HEK293 (cell line): ENCODE measurements around the gene CDYL2.

ENCODE experiments used
- GFI1B ChIP-seq: fragments of 450-650 bp; formaldehyde crosslinking; IDR thresholded peaks from 2 replicates; pipeline ENCODE4 v1.5.1; 2016; ENCODE audit warnings: missing biosample characterization, missing genetic modification characterization
- GLI4 ChIP-seq: fragments of 450-650 bp; formaldehyde crosslinking; IDR thresholded peaks from 2 replicates; pipeline ENCODE4 v1.5.1; 2016; ENCODE audit warnings: missing biosample characterization, missing genetic modification characterization
- GLIS2 ChIP-seq: fragments of 450-650 bp; formaldehyde crosslinking; IDR thresholded peaks from 2 replicates; pipeline ENCODE4 v1.5.1; 2016; ENCODE audit warnings: missing biosample characterization, missing genetic modification characterization
- HIC1 ChIP-seq: fragments of 450-650 bp; formaldehyde crosslinking; IDR thresholded peaks from 2 replicates; pipeline ENCODE4 v1.5.1; 2016; ENCODE audit warnings: missing biosample characterization, missing genetic modification characterization
- KLF8 ChIP-seq: fragments of 450-650 bp; formaldehyde crosslinking; IDR thresholded peaks from 2 replicates; pipeline ENCODE4 v1.5.1; 2016; ENCODE audit warnings: missing biosample characterization, missing genetic modification characterization
- SP2 ChIP-seq: fragments of 450-650 bp; formaldehyde crosslinking; IDR thresholded peaks from 2 replicates; pipeline ENCODE4 v1.5.1; 2016; ENCODE audit warnings: missing biosample characterization, missing genetic modification characterization
- TSHZ1 ChIP-seq: fragments of 450-650 bp; formaldehyde crosslinking; IDR thresholded peaks from 2 replicates; pipeline ENCODE4 v1.5.1; 2016; ENCODE audit warnings: missing biosample characterization, missing genetic modification characterization, borderline replicate concordance
- ZFP37 ChIP-seq: fragments of 450-650 bp; formaldehyde crosslinking; IDR thresholded peaks from 2 replicates; pipeline ENCODE4 v1.5.1; 2016; ENCODE audit warnings: missing biosample characterization, missing genetic modification characterization
- ZFP41 ChIP-seq: fragments of 450-650 bp; formaldehyde crosslinking; IDR thresholded peaks from 2 replicates; pipeline ENCODE4 v1.5.1; 2016; ENCODE audit warnings: missing biosample characterization, missing genetic modification characterization, borderline replicate concordance
- ZNF133 ChIP-seq: fragments of 450-650 bp; formaldehyde crosslinking; IDR thresholded peaks from 2 replicates; pipeline ENCODE4 v1.5.1; 2016; ENCODE audit warnings: missing biosample characterization, missing genetic modification characterization
- ZNF146 ChIP-seq: fragments of 450-650 bp; formaldehyde crosslinking; IDR thresholded peaks from 2 replicates; pipeline ENCODE4 v1.5.1; 2016; ENCODE audit warnings: missing biosample characterization, missing genetic modification characterization
- ZNF157 ChIP-seq: fragments of 450-650 bp; formaldehyde crosslinking; IDR thresholded peaks from 2 replicates; pipeline ENCODE4 v1.5.1; 2016; ENCODE audit warnings: missing biosample characterization, missing genetic modification characterization
- ZNF24 ChIP-seq: fragments of 450-650 bp; formaldehyde crosslinking; IDR thresholded peaks from 2 replicates; pipeline ENCODE4 v1.5.1; 2016; ENCODE audit warnings: missing biosample characterization, missing genetic modification characterization
- ZNF248 ChIP-seq: fragments of 450-650 bp; formaldehyde crosslinking; IDR thresholded peaks from 2 replicates; pipeline ENCODE4 v1.5.1; 2017; ENCODE audit warnings: missing biosample characterization, missing genetic modification characterization
- ZNF266 ChIP-seq: fragments of 450-650 bp; formaldehyde crosslinking; IDR thresholded peaks from 2 replicates; pipeline ENCODE4 v1.5.1; 2016; ENCODE audit warnings: missing biosample characterization, missing genetic modification characterization, low read depth
- ZNF324 ChIP-seq: fragments of 450-650 bp; formaldehyde crosslinking; IDR thresholded peaks from 2 replicates; pipeline ENCODE4 v1.5.1; 2016; ENCODE audit warnings: missing biosample characterization, missing genetic modification characterization
- ZNF394 ChIP-seq: fragments of 450-650 bp; formaldehyde crosslinking; IDR thresholded peaks from 2 replicates; pipeline ENCODE4 v1.5.1; 2016; ENCODE audit warnings: missing biosample characterization, missing genetic modification characterization, mild to moderate bottlenecking, moderate library complexity, borderline replicate concordance
- ZNF404 ChIP-seq: fragments of 450-650 bp; formaldehyde crosslinking; IDR thresholded peaks from 2 replicates; pipeline ENCODE4 v1.5.1; 2017; ENCODE audit warnings: missing biosample characterization, missing genetic modification characterization
- ZNF426 ChIP-seq: fragments of 450-650 bp; formaldehyde crosslinking; IDR thresholded peaks from 2 replicates; pipeline ENCODE4 v1.5.1; 2017; ENCODE audit warnings: missing biosample characterization, missing genetic modification characterization, mild to moderate bottlenecking, inconsistent platforms, moderate library complexity
- ZNF501 ChIP-seq: fragments of 450-650 bp; formaldehyde crosslinking; IDR thresholded peaks from 2 replicates; pipeline ENCODE4 v1.5.1; 2016; ENCODE audit warnings: missing biosample characterization, missing genetic modification characterization
- ZNF510 ChIP-seq: fragments of 450-650 bp; formaldehyde crosslinking; IDR thresholded peaks from 2 replicates; pipeline ENCODE4 v1.5.1; 2018; ENCODE audit warnings: mild to moderate bottlenecking, missing genetic modification characterization, missing biosample characterization; ENCODE audit not compliant: insufficient replicate concordance
- ZNF514 ChIP-seq: fragments of 450-650 bp; formaldehyde crosslinking; IDR thresholded peaks from 2 replicates; pipeline ENCODE4 v1.5.1; 2016; ENCODE audit warnings: missing biosample characterization, missing genetic modification characterization
- ZNF529 ChIP-seq: fragments of 450-650 bp; formaldehyde crosslinking; IDR thresholded peaks from 2 replicates; pipeline ENCODE4 v1.5.1; 2017; ENCODE audit warnings: missing genetic modification characterization, missing biosample characterization; ENCODE audit not compliant: insufficient replicate concordance
- ZNF623 ChIP-seq: fragments of 450-650 bp; formaldehyde crosslinking; IDR thresholded peaks from 2 replicates; pipeline ENCODE4 v1.5.1; 2016; ENCODE audit warnings: missing biosample characterization, missing genetic modification characterization
- ZNF660 ChIP-seq: fragments of 450-650 bp; IDR thresholded peaks from 2 replicates; pipeline ENCODE4 v1.5.1; 2018; ENCODE audit warnings: missing biosample characterization, mild to moderate bottlenecking, missing genetic modification characterization
- ZSCAN5A ChIP-seq: fragments of 450-650 bp; formaldehyde crosslinking; IDR thresholded peaks from 2 replicates; pipeline ENCODE4 v1.5.1; 2016; ENCODE audit warnings: missing biosample characterization, missing genetic modification characterization
- TF ChIP-seq, protein P1 (sequence below): fragments of 450-650 bp; formaldehyde crosslinking; IDR thresholded peaks from 2 replicates; pipeline ENCODE4 v1.5.0; 2017; ENCODE audit warnings: missing biosample characterization, missing genetic modification characterization, borderline replicate concordance
- TF ChIP-seq, protein P2 (sequence below): fragments of 450-650 bp; formaldehyde crosslinking; IDR thresholded peaks from 2 replicates; pipeline ENCODE4 v1.5.1; 2016; ENCODE audit warnings: missing biosample characterization, missing genetic modification characterization

CDYL2 gene

GRCh38 chr16:80804526-80805383 lies at the start of gene CDYL2 (continued):
- TF ChIP-seq, protein P1, sequence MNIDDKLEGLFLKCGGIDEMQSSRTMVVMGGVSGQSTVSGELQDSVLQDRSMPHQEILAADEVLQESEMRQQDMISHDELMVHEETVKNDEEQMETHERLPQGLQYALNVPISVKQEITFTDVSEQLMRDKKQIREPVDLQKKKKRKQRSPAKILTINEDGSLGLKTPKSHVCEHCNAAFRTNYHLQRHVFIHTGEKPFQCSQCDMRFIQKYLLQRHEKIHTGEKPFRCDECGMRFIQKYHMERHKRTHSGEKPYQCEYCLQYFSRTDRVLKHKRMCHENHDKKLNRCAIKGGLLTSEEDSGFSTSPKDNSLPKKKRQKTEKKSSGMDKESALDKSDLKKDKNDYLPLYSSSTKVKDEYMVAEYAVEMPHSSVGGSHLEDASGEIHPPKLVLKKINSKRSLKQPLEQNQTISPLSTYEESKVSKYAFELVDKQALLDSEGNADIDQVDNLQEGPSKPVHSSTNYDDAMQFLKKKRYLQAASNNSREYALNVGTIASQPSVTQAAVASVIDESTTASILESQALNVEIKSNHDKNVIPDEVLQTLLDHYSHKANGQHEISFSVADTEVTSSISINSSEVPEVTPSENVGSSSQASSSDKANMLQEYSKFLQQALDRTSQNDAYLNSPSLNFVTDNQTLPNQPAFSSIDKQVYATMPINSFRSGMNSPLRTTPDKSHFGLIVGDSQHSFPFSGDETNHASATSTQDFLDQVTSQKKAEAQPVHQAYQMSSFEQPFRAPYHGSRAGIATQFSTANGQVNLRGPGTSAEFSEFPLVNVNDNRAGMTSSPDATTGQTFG: no peak
- TF ChIP-seq ZNF510 (tag by site-specific recombination) (no peak), ZNF501 (tag by site-specific recombination) (no peak), ZNF324 (tag by site-specific recombination) (no peak), ZNF157 (tag by site-specific recombination) (no peak), ZNF623 (tag by site-specific recombination) (no peak), ZNF529 (tag by site-specific recombination) (no peak), ZFP37 (tag by site-specific recombination) (no peak), ZNF266 (tag by site-specific recombination) (no peak), ZFP41 (no peak), ZNF248 (no peak), GFI1B (tag by site-specific recombination) (no peak), ZNF394 (tag by site-specific recombination) (no peak), HIC1 (tag by site-specific recombination) (no peak), ZNF404 (tag by site-specific recombination) (no peak), ZNF426 (tag by site-specific recombination) (no peak), ZNF133 (tag by site-specific recombination) (no peak), SP2 (tag by site-specific recombination) (no peak), GLI4 (no peak), ZNF660 (tag by site-specific recombination) (no peak), GLIS2 (tag by site-specific recombination) (peak; percentile 29; the same call in 1 of the 2 replicates), ZNF24 (tag by site-specific recombination) (no peak), ZNF514 (tag by site-specific recombination) (no peak), KLF8 (tag by site-specific recombination) (no peak), ZNF146 (no peak), ZSCAN5A (tag by site-specific recombination) (no peak), TSHZ1 (no peak)
- TF ChIP-seq, protein P2, sequence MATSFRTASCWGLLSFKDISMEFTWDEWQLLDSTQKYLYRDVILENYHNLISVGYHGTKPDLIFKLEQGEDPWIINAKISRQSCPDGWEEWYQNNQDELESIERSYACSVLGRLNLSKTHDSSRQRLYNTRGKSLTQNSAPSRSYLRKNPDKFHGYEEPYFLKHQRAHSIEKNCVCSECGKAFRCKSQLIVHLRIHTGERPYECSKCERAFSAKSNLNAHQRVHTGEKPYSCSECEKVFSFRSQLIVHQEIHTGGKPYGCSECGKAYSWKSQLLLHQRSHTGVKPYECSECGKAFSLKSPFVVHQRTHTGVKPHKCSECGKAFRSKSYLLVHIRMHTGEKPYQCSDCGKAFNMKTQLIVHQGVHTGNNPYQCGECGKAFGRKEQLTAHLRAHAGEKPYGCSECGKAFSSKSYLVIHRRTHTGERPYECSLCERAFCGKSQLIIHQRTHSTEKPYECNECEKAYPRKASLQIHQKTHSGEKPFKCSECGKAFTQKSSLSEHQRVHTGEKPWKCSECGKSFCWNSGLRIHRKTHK: no peak
